Activated T-helper 1 cell treated with Interleukin-2 at 50 U/mL for 16 hours (primary cell): Measurements from ENCODE around the gene IPO4.

Experiments used
- DNase-seq: peaks from one replicate; pipeline ENCODE4 v3.0.0-alpha.2; 2020; ENCODE audit warnings: low read depth

Gene IPO4

DNA sequence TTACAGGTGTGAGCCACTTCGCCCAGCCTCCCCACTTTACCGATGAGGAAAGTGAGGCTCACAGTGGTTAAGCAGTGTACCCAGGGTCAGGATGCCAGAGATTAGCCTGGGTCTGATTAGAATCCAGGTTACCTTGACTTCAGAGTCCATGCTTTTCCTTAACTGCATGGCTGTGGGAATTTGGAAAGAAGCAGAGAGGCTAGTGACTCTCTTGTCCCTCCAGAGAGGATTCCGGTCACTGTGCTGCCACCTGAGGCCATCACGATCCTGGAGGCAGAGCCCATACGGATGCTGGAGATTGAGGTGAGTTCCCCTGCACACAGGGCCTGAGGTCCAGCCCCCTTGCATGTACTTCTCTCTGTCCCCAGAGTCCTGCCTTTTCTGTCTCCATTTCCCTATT lies 12.0 kb downstream of the IPO4 start:
- no peak for DNase-seq

- DNase-seq = no peak
These were observed 15.7 kb downstream of the IPO4 start for GRCh38 chr14:24172871-24173281.

- DNase-seq = no peak
These were observed 16.3 kb downstream of the IPO4 start for GRCh38 chr14:24172261-24172860.

- DNase-seq = peak; percentile 49
These were observed 17.0 kb downstream of the IPO4 start, which contains the start of gene REC8 for GRCh38 chr14:24171422-24172260. REC8 (plus strand) TSS chr14:24172080; CDS start chr14:24172553, 473 bp downstream.

DNA sequence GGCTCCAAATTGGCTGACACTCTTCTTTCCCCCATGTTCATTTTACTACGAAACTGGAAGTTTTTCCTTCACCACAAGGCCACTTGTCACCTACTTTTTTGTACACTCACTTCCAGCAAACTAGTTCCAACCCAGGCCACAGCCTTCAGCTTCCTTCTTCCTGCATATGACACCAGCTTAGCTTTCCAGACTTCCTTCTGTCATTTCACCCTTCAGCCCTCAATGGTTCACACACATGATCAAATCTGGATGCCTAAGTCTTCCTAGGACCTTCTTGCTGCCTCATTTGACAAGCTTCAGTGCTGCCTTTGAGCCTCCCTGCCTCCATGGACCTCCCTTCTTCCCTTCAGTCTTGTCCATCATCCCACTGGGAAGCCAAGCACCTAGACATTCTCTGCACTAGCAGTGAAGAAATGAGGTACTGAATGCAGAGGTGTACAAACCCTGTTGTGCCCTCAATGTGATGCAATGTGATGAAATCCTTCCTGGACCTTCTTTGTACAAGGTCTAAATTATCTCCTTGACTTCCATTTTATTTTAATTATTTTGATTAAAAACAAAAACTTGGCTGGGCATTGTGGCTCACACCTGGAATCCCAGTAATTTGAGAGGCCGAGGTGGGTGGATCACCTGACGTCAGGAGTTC lies 21.0 kb downstream of the IPO4 start:
- DNase-seq = no peak

GRCh38 chr14:24165785-24166184 lies 22.8 kb downstream of the IPO4 start:
- DNase-seq = no peak

- no peak for DNase-seq
These were observed 24.1 kb downstream of the IPO4 start for GRCh38 chr14:24164518-24164991.

GRCh38 chr14:24162093-24162492 lies 26.5 kb downstream of the IPO4 start:
- DNase-seq = no peak

GRCh38 chr14:24160850-24161804 lies 27.5 kb downstream of the IPO4 start, which contains the start of gene IRF9:
IRF9 (plus strand) TSS chr14:24161265; CDS start chr14:24162145, 880 bp downstream.
- peak; percentile 92 for DNase-seq

- no peak for DNase-seq
These were observed 28.1 kb downstream of the IPO4 start for GRCh38 chr14:24160499-24160849.

- no peak for DNase-seq
These were observed 28.7 kb downstream of the IPO4 start for GRCh38 chr14:24159777-24160498.

- no peak for DNase-seq
These were observed 31.3 kb downstream of the IPO4 start for GRCh38 chr14:24157331-24157730.

GRCh38 chr14:24156840-24157239 lies 31.8 kb downstream of the IPO4 start:
- DNase-seq = no peak

GRCh38 chr14:24155100-24155499 lies 33.5 kb downstream of the IPO4 start:
- no peak for DNase-seq

DNA sequence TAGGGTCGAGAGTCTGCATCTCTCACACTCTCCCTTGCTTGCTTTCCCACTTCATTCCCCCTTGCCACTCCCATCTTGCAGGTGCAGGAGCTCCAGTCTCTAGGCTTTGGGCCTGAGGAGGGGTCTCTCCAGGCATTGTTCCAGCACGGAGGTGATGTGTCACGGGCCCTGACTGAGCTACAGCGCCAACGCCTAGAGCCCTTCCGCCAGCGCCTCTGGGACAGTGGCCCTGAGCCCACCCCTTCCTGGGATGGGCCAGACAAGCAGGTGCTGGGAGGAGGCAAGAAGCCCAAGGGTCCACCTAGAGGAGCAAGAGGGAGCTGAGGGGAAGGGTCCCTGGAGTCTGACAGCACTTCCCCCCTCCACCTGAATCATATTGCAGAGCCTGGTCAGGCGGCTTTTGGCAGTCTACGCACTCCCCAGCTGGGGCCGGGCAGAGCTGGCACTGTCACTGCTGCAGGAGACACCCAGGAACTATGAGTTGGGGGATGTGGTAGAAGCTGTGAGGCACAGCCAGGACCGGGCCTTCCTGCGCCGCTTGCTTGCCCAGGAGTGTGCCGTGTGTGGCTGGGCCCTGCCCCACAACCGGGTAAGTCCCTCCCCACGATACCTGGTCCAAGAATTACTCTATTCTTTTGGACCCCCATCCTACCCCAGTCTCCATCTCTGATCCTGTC lies 37.1 kb downstream of the IPO4 start:
- no peak for DNase-seq

GRCh38 chr14:24150993-24151392 lies 37.6 kb downstream of the IPO4 start:
- no peak for DNase-seq

DNA sequence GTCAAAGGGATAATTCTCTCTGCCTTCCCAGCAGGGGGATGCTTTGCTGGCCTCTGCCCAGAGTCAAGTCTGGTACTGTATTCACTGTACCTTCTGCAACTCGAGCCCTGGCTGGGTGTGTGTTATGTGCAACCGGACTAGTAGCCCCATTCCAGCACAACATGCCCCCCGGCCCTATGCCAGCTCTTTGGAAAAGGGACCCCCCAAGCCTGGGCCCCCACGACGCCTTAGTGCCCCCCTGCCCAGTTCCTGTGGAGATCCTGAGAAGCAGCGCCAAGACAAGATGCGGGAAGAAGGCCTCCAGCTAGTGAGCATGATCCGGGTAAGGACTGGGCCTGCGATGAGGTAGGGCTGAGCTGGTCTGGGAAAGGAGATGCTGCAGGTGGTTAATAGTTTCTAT lies 38.0 kb downstream of the IPO4 start:
- no peak for DNase-seq

GRCh38 chr14:24150061-24150460 lies 38.6 kb downstream of the IPO4 start:
- no peak for DNase-seq

DNA sequence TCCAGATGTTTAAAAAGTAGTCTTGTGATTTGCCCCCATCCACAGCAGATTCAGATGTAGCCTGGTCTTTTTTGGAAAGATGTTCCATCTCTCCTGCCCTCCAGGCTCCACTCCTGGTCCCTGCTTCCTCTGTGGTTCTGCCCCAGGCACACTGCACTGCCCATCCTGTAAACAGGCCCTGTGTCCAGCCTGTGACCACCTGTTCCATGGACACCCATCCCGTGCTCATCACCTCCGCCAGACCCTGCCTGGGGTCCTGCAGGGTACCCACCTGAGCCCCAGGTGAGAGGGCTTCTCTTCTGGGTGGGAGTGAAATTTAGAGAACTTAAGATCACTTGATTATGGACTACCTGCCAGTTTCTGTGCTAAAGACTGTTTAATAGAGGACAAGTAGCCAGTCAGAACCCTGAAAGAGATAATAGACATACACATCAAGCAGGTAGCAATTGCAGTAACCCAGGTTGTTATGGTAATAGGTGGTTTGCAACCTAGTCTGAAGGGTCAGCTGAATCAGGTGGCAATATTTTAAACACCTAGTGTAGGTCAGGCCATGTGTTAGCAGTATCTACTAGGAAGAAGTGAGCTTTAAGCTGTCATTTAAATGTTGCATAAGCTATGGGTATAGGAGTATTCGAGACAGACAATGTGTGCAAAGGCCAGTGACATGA lies 39.2 kb downstream of the IPO4 start:
- DNase-seq = no peak
